GM19238 (cell line): ENCODE data around the gene AIRE.
A peak's percentile ranks its signal among the peaks of the same experiment; 100 is the strongest.
"Not testable (repeated sequence)": the region's sequence is repeated elsewhere in the genome, so short reads cannot be mapped to it uniquely, and the experiment has no call there.

Experiments used
- DNase-seq: peaks from one replicate; pipeline ENCODE4 v3.0.0; 2011; ENCODE audit warnings: low spot score; ENCODE audit not compliant: insufficient read length

Gene AIRE

DNA sequence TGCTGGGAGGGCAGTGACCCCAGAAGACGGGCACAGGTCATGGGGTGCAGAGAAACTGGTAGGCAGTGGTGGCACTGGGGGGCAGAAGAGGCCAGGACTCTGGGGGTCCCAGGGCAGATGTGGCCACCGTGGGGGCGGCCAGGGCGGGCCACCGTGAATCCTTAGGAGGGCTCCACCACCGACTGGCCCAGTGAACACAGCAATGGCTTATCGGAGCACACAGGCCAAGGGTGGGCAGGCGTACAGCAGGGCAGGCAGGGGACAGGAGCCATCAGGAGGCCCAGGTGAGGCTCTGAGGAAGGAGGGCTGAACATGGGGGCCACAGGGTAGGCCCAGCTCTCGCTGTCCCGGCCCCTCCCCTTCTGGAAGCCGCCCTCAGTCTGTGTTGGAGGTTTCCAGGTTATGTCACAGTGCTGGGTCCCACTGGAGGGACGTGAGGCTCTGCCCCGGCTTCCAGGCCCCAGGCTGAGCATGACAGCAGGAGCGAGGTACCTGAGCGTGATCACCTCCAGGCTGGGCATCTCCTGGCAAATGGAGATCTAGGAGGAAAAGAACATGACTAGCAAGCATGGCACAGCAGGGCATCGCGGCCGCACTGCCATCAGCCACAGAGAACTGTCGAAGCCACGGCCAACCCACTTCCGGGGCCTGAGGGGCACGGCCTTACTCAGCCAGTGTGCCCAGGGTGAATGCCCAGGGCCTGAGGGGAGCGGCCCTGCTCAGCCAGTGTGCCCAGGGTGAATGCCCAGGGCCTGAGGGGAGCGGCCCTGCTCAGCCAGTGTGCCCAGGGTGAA lies 49.8 kb downstream of the AIRE start:
- no peak for DNase-seq

DNA sequence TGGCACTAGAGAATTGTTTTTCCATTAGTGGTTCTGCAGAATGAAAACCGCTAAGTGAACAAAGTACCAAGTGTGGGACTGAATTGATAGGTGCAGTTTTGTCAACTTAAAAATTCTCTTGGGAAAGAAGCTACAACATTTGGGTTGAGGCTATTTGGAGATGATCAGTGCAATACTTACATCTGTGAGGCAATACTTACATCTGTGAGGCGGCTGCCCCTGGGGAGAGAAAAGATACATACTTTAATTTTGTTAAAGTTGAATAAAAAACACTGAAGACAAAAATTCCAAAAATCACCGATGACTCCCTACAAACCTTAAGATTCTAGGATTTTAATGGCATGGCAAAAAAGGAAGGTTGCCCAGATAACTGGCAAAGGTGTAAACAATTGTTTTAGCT lies 51.8 kb downstream of the AIRE start:
- no peak for DNase-seq

DNA sequence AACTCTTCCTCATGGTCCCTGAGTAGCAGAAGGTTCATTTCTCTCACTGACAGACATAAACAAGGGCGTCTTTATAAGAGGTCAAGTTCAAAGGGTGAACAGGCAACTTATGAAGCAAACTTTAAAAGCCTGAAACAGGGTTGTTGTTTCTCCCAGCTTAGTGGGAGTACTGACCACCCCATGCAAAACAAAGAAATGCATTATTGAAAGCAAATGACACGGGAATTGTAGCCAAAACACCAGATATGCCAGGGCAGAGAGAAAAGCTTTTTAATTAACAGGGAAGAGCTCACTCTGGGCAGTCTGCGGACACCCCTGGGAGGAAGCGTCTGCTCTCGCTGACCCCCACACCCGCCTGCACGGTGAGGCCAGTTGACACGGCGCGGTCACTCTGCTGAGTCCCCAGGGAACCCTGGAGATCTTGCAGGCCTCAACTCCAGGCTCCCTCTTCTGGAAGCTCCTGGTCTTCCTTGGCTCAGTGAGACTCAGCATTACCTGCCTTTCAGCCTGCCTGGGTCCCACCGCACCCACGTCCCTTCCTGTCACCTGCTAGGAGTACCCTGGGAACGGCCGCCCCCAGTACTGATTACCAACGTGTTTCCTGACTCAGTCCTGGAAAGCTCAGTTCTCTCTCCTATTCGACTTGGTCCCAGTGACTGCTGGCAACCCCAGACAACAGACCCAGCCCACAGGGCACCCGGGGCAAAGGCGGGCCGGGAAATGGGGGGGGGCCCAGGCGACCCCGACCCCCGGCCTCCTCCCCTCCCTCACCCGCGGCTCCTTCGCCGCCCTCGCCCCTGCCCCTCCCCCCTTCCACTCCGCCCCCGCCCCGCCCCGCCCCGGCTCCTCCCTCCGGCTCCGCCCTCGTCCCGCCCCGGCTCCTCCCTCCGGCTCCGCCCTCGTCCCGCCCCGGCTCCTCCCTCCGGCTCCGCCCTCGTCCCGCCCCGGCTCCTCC lies 52.5 kb downstream of the AIRE start:
- DNase-seq, result peak; percentile 55

DNA sequence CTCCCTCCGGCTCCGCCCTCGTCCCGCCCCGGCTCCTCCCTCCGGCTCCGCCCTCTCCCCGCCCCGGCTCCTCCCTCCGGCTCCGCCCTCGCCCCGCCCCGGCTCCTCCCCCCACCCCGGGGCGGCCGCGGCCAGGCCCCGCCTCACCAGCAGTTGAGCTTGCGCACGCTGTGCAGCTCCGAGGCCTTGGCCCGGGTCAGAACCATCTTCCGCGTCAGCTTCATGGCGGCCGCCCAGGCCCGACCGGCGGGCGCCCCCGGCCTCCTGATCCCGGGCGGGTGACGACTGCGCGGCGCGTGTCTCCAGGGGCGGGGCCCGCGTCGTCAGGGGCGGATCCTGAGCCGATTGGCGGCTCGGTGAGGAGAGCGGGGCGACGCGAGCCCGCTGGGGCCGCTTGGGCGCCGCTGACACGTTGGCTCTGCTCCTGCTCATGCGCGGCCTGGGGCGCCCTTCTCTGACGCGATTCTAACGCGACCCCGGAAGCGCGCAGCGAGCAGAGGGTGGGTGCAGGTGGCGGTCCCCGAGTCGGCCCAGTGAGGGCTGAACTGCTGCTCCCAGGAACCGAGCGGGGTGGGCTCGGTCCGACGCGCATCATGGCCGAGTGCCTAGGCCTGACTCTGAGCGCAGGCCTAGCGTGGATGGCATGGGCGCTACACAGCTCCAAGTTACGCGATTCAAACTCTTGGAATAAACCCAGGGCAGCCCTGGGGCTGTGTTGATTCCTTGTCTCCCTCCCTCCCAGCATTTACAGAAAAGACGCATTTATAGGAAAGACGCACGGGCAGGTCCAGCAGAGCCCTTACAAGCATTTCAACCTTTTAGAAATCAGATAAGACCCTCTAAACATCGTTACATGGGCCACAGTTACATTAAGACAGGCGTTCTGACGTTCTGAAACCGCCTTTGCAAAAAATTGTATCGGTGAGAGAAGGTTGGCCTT lies 53.6 kb downstream of the AIRE start, which contains the start of gene CFAP410:
Gene CFAP410 (minus strand): TSS at position 420 of the 940 bp plus-strand sequence. CDS start 196 bp downstream, at position 224.
- DNase-seq, result peak; percentile 99

DNA sequence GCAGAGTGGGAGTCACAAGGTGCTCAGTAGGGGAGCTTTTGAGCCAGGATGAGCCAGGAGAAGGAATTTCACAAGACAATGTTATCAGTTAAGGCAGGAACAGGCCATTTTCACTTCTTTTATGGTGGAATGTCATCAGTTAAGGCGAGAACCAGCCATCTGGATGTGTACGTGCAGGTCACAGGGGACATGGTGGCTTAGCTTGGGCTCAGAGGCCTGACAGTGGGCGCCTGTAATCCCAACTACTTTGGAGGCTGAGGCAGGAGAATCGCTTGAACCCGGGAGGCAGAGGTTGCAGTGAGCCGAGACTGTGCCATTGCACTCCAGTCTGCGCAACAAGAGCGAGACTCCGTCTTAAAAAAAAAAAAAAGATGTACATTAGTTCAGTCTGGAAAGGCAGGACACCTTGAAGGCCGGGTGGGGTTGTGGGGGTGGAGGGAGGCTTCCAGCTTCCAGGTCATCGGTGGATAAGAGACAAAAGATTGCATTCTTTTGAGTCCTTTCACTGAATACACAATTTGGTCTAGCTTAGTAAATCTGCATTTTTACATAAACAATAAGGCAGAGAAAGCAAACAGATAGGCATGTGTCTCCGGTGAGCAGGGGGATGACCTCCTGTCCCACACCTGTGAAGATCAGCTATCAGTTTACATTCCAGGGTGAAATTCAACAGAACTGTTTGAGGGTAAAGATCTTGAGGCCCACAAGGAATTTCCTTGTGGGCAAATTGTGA lies 56.2 kb downstream of the AIRE start:
- DNase-seq, result not testable (repeated sequence)

DNA sequence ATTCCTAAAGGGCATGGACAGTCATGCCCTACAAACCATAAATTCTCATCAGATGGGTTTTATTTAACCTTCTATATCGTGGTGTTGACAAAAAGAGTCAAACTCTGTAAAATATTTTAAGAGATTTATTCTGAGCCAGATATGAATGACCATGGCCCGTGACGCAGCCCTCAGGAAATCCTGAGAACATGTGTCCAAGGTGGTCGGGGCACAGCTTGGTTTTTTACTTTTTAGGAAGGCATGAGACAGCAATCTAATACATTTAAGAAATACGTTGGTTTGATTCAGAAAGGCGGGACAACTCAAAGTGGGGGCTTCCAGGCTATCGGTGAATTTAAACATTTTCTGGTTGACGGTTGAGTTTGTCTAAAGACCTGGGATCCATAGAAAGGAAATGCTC lies 57.3 kb downstream of the AIRE start:
- DNase-seq, result not testable (repeated sequence)

DNA sequence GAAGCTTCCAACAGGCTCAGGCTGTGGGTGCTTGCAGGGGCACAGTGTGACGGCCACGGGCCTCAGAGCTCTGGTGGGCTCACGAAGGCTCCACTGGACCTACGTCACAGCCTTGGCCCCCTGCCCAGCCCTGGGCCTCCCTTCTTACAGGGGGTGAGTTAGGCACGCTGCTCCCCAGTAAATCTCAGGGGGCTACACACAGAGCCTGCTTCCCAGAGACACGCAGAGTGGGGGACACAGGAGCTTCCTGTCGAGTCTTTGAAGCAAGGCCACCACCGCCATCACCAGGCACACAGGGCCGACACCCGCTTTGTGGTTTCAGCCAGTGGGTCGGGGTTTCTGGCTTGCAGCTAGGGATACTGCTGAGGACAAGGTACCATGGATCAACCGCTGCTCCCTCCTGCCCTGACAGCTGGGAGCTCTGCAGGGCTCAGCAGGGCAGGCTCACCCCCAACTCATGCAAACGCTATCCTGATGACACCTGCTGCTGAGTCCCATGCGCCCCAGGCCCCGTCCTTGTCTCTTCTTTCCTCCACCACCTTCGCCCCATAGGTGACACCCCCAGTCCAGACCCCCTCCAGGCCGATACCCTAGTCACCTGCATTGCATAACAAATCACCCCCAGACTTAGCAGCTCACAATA lies 59.0 kb downstream of the AIRE start:
- no peak for DNase-seq

DNA sequence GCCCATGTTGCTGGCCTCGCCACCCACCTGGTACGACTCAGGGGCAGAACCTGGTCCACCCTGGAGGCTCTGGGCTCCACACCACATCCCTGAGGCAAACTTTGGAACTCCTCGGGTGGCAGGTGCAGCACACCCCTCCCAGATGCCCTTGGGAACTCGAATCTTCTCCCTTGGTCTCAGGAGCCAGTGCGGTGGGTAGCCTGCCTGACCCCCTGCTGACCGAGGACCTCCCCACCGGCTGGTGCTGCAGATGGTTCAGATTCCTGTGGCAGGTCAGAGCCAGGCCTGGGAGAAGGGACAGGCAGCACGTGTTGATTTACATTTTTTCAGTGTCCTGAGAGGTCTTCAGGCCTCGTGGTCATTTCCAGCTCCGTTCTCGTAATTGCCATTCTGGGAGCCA lies 59.8 kb downstream of the AIRE start:
- DNase-seq, result no peak

DNA sequence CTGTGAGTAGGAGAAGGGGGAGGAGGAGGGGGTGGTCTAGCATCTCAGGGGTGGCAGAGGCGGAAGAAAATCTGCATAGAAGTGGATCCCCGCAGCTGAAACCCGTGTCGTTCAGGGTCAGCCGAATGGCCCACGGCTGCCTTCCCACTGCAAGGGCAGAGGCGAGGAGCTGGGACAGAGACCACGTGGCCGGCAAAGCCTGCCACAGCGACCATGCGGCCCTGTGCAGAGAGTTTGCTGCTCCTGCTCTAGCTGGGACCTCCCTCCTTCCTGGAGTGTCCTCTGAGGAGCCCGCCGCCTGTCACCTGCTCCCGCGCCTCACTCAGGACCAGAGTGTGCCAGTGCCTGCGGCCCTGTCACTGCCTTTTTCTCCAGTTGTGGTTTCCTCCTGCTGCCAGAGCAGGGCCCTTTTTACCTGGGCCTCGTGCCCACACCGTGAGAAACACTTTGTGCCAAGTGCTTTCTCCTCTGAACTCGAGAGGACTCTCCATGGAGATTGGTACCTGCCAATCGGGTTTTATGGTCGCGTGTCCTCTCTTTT lies 62.3 kb downstream of the AIRE start:
- DNase-seq, result no peak
